ENCODE measurements around the gene USP17L25.
"Not testable (repeated sequence)": the region's sequence is repeated elsewhere in the genome, so short reads cannot be mapped to it uniquely, and the experiment has no call there.

GRCh38 chr4:9324191-9324590, 5.5 kb upstream of the USP17L25 start:
- TF ChIP-seq CTCF (IDR thresholded peaks at IDR 0.05; ENCODE audit: low read length); EZH2 (IDR thresholded peaks at IDR 0.05; ENCODE audit: borderline replicate concordance, low read length): not testable (repeated sequence)

All from OCI-LY1 (cell line).